HL-60 (cell line): ENCODE results near the gene TNRC18.

Source experiments
- DNase-seq, 2 experiments: peaks; one replicate each; pipeline ENCODE4 v3.0.0-alpha.2; 2010 to 2020; ENCODE audit warnings: low read depth in 1 of 2, low spot score in 1 of 2
- H3K27ac ChIP-seq: fragments of 250-450 bp; sonication (Bioruptor Pico); replicated peaks from 2 replicates; pipeline ENCODE4 v1.5.1; 2020; ENCODE audit warnings: mild to moderate bottlenecking, moderate library complexity
- H3K27me3 ChIP-seq: fragments of 250-450 bp; sonication (Bioruptor Pico); 2 replicates; pipeline ENCODE4 v1.5.1; 2021; ENCODE audit warnings: mild to moderate bottlenecking, moderate library complexity; ENCODE audit not compliant: insufficient read depth, poor library complexity, severe bottlenecking
- H3K4me3 ChIP-seq: replicated peaks from 2 replicates; pipeline ENCODE4 v1.5.1; 2011; ENCODE audit warnings: mild to moderate bottlenecking, control low read depth, low read length; ENCODE audit not compliant: insufficient read depth
- CTCF ChIP-seq: IDR thresholded peaks from one replicate; pipeline ENCODE4 v1.5.1; 2011; ENCODE audit warnings: low read length, control low read depth, inconsistent platforms; ENCODE audit not compliant: insufficient read depth
- GABPA ChIP-seq: IDR thresholded peaks from 2 replicates; pipeline ENCODE4 v1.6.1; 2012; ENCODE audit warnings: low read depth
- POLR2AphosphoS5 ChIP-seq: IDR thresholded peaks from 2 replicates; pipeline ENCODE4 v1.6.1; 2012; ENCODE audit warnings: low read depth
- REST ChIP-seq: IDR thresholded peaks from 2 replicates; pipeline ENCODE4 v1.6.1; 2012; ENCODE audit warnings: low read depth; ENCODE audit not compliant: insufficient replicate concordance
- SPI1 ChIP-seq: IDR thresholded peaks from 2 replicates; pipeline ENCODE4 v1.6.1; 2012; ENCODE audit warnings: low read depth, mild to moderate bottlenecking, borderline replicate concordance

The TNRC18 gene

GRCh38 chr7:5429253-5429856, 5.7 kb upstream of the TNRC18 start:
- Histone ChIP-seq H3K4me3 (peak overlapping the region; percentile 68), H3K27ac (peak overlapping the region; percentile 97), H3K27me3 (no peaks in the 10 kb centered on the region)
- peak in 1 of 2 experiments; percentile 56 for DNase-seq
- TF ChIP-seq GABPA (no peak), POLR2AphosphoS5 (peak; percentile 39), CTCF (no peak)

- TF ChIP-seq GABPA (no peak), REST (peak; percentile 40), SPI1 (no peak), CTCF (no peak), POLR2AphosphoS5 (peak; percentile 32; the same call in 1 of the 2 replicates)
- Histone ChIP-seq H3K4me3 (peak overlapping the region; percentile 68), H3K27me3 (no peaks in the 10 kb centered on the region), H3K27ac (peak overlapping the region; percentile 97)
- peak; percentile 82 to 92 for DNase-seq
These were observed 5.0 kb upstream of the TNRC18 start for GRCh38 chr7:5428478-5429252.

GRCh38 chr7:5426226-5426475, 2.5 kb upstream of the TNRC18 start:
- no peaks in the 10 kb centered on the region for H3K27me3 ChIP-seq
- H3K4me3 ChIP-seq = peak overlapping the region; percentile 68
- H3K27ac ChIP-seq = peak overlapping the region; percentile 97
- DNase-seq = no peak
- TF ChIP-seq GABPA = no peak
- no peak for TF ChIP-seq SPI1
- TF ChIP-seq CTCF = no peak
- TF ChIP-seq POLR2AphosphoS5 = no peak
- no peak for TF ChIP-seq REST
